HG02763 (cell line): ENCODE results near the gene GGT1.
"Not testable (repeated sequence)": the region's sequence is repeated elsewhere in the genome, so short reads cannot be mapped to it uniquely, and the experiment has no call there.

Experiments
- ATAC-seq: cut with Tn5 transposase; IDR thresholded peaks from one replicate; pipeline ENCODE4 v1.9.1; 2021; ENCODE audit warnings: mild to moderate bottlenecking, moderate library complexity; ENCODE audit not compliant: unreplicated experiment

Gene GGT1

DNA sequence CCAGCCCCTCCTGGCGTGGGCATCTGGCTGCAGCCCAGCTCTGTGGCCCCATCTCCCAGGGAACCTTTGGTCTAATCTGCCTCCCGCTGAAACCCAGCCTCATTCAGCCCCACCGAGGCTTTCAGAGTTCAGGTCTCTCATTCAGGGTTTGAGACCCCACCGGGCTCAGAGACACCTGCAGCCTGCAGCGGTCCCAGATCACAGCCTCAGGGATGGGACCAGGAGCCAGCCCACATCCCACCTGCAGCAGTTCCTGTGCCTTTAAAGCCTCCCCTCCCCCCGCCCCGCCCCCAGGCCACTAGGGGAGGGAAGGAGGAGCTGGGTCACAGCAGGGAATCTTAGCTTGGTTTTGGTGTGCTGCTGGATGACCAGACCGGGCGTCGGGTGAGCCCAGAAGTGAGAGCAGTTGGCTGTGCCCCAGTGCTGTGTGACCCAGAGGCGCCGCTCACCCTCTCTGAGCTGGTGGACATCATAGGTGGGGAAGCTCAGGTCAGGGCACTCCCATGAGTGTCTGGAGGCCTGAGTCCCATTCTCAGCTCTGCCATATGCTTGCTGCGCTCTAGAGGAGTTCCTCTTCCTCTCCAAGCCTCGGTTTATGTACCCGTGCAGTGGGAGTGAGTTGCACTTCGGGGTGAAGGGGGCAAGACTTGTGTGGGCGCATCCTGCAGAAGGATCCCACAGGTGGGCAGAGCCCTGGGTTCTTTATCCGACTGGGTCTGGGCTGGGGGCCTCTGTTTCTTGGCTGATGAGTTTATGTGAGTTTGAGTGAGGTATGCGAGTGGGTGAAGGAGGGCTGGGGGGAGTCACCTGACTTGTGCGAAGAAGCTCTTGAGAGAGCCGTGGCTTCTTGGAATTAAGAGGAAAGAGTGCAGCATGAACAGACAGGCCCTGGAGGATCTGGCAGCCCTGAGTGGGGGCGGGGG lies at the start of gene GGT1:
Gene GGT1 (plus strand): TSS at position 347 of the 923 bp plus-strand sequence. CDS start 7,889 bp downstream, outside the sequence.
- not testable (repeated sequence) for ATAC-seq

DNA sequence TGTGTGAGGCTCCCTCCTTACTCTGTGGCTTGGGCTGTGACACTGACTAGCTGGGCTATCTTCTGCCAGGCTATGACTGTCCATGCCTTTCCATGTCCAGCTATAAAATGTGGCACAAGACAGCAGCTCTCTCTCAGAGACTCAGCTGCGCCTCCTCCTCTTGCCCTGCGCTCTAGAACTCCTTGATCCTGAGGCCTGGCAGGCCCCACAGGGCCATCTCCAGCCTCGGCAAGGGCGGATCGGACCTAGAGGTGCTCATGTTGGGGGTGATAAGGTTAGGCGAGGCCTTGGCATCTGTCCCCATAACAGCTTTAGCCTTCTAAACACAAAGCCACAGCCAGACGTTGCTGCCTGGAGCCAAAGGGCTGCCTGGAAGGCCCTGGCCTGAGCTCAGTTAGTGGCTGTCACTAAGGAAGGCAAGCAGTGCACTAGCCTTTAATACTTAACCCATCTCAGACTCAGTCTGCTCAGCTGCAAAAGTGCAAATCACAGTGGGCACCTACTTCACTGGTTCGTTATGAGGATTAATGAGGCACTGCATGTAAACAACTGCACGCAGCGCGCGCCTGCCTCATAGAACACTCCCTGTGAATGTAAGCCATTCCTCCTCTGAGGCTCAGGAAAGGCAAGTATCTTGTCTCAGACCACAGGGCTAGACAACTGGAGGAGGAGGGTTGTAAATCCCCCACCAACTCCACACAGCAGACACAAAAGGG lies 49.2 kb upstream of the GGT1 start:
- no peak for ATAC-seq

DNA sequence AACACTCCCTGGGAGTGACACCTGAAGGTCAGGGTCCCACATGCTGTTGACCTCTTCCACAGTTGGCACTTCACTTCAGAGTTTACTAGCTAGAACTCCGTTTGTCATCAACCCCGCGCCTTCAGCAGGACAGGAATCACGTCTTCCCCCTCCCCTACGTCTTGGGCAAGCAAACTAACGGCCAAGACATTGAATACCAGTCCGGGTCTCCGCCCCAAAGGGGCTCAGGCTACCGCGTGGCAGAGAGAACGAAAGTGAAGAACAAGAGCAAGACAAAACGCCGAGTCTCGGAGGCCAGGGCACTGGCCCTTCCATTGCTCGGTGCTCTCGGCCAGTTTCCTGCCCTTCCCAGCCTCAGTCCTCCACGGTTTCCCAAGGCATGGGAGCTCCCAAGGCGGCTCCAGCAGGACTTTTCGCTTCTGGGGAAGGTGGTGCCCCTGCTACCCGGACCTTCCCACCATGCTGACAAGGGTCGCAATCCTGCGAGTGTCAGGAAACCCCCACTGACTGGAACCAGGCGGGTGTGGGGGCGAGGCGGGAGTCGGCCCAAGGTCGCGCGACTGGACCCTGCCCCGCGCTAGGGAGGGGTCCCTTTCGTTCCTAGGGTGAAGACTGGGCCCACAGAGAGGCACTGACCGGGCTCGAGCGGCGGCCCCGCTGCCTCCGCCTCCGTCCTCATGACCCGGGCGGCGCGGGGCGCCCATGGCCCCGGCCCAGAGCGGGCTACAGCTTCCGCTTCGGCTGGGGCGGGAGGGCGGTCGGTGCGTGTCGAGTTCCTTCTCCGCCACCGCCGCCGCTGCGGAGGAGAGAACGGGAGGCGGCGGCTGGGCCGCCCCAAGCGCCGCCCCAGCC lies 48.5 kb upstream of the GGT1 start, which contains the start of gene GUCD1:
Gene GUCD1 (minus strand): TSS at position 826 of the 852 bp plus-strand sequence. CDS start 147 bp downstream, at position 679.
- ATAC-seq, result peak; percentile 15

DNA sequence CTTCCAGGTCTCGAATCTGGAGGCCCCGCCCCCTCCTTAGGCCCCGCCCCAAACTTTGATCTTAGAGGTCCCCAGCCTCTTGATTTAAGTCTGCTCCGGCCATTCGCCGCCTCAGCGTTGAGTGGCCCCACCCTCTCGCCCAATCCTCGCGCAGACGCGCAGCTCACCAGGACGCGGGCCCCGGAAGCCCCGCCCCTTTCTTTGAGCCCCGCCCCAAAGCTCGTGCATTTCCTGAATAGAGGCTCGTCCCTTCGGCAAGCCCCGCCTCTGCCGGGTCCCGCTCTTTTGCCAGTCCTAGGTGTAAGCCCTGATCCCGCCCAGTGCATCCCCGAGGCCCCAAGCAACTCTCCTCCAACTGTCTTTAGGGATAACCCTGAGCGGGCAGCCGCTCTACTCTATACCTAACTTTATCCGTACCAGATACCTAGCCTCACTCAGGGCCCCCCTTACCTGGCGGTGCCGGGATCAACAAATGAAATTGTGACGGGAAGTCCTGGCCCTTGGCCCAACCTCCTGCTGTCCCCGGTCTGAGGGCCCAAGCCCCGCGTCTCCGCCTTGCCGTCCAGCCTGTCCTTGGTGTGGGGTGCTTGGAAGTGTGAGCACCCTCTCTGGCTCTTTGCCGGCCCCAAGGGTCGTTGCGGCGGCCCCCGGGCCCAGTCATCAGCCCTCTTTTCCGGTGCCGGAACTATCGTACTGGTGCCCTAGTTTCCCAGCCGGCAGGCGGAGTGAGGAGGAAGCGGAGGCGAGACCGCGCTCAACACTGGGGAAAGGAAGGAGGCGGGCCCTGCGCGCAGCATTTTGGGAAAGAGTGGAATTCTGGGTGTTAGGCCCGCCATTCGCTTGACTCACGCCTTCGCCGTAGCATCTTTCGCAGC lies 47.6 kb upstream of the GGT1 start, which contains the start of gene SNRPD3:
Gene SNRPD3 (plus strand): TSS at position 835 of the 875 bp plus-strand sequence. CDS start 1,676 bp downstream, outside the sequence.
- ATAC-seq, result peak; percentile 70

DNA sequence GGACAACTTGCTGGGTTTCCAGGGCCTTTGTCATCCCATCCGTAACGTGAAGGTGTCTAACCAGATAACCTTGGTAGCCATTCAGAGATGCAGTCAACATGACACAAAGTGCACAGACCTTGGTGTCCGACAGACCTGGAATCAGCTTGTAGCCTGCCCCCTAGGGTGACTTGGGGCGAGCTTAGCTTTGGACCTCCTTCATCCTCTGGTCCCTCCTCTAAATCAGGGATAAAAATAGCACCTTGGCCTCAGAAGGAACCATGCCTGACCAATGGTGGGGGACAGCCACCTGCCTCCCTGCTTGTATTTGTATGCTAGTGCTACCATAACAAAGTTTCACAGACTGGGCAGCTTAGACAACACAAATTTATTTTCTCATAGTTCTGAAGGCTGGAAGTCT lies 43.5 kb upstream of the GGT1 start:
- no peak for ATAC-seq

DNA sequence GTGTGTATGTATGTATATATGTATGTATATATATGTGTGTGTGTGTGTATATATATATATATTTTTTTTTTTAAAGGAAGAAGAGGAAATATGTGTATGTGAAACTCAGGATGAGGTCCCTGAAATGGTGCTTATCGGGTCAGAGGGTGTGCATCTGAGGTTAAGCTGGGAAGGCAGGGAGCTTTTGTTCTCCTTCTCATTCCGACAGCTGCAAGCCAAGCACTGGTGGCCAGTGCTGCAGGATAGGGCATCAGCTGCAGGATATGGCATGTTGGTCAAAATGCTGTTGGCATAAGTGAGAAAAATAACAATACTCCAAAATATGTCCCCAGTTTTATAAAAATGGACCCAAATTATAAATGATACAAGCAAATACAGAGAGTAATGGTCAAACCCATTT lies 39.7 kb upstream of the GGT1 start:
- ATAC-seq, result no peak

DNA sequence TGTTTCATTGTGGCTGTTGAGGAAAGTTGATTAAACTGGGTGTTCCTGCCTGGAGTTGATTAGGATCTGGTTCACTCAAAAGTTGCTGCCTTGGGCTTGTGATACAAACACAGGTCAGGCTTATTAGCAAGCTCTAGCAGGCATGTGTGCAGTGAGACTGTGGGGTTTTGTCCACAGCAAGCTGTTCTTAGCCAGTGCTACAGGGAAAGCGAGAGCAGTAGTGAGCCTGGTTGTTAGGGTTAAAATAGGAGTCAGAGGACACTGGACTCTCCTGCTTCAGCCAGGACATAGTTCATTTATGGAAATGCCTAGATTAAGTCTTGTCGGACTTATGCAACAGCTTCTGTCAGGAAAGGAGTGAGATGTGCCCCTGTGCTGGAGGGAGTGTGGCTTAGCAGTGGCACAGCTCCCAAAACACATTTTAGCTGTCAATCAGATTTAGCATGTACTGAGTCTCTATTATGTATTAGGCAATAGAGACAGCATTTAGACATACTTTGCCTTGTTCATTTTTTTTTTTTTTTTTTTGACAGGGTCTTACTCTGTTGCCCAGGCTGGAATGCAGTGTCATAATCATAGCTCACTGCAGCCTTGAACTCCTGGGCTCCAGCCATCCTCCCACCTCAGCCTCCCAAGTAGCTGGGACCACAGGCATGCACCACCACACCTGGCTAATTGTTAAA lies 38.5 kb upstream of the GGT1 start:
- no peak for ATAC-seq

DNA sequence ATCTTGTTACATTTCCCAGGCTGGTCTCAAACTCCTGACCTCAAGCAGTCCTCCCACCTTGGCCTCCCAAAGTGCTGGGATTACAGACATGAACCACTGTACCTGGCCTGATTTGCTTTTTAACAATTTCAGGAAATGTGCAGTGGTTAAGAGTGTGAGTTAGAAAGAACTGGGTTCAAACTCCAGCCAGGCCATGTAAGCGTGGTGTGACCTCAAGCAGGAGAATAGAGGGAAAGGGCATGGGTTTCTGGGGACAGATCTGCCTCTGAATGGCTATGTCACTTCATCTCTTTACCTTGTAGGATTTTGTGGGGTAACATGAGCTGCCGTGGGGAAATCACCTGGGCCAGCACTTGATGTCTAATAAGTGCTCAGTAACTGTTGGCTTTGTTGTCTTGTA lies 37.9 kb upstream of the GGT1 start:
- ATAC-seq, result no peak

DNA sequence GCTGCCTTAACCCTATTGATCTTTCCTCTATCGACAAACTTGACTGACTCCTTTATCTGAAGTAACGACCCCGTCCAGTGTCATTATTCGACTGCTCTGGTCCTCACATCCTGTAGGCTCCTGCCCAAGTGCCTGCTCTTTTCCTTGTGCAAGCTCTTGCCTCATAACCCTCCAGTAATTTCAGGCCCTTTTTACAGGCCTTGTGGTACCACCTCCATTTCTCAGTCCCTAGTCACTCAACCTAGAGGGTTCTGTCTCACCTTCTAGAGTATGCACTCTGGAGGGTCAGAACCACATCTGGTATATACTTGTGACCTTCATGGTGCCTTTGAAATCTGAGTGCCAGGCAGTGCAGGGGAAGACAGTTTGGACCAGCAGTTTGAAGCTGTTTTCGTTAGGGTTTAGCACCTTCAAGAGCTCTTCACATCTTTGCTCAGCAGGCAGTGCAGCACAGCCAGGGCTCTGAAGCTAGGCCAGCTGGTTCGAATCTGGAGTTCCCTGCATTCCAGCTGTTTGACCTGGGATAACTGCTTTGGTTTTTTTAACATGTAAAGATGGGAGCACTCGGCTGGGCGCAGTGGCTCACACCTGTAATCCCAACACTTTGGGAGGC lies 36.0 kb upstream of the GGT1 start:
- ATAC-seq, result no peak

DNA sequence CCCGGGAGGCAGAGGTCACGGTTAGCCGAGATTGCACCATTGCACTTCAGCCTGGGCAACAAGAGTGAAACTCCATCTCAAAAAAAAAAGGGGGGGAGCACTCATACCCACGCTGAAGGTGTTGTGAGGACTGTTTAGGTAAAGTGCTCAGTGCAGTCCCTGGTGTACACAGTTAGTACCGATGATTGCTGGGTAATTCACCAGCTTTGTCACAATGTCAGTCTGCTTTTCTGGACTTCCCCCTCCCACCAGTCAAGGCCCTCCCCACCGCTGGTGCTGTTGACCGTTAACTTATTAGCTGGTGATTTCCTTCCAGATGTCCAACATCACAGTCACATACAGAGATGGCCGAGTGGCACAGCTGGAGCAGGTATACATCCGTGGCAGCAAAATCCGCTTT lies 35.3 kb upstream of the GGT1 start:
- no peak for ATAC-seq

DNA sequence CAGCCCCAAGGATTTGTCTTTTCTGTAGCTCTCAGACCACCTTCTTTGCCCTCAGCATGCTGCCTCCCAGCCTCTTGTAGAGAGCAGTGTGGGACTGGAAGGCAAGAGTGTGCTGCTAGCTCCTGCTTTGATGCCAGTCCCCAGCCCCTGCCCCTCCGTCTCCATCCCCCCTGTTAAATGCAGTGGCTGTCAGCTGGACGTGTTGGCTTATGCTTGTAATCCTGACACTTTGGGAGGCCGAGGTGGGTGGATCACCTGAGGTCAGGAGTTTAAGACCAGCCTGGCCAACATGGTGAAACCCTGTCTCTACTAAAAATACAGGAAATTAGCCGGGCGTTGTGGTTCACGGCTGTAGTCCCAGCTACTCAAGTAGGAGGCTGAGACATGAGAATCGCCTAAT lies 31.7 kb upstream of the GGT1 start:
- no peak for ATAC-seq

DNA sequence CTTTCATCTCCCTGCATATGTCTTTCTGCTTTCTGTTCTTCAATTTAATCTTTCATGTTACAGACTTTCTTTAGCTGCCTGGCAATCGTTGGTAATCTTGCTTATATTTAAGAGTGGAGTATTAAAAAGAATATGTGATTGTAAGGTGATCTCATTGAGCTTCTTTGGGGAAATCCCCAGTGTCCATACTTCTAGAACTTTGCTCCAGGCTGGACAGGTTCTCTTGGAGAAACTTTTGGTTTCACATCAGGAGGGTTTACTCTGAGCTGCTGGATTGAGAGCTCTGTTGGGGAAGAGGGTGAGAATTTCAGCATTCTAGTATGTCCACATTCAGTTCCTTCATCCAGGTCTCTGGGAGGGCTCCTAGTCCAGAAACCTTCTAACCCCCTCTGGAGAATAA lies 26.2 kb upstream of the GGT1 start:
- no peak for ATAC-seq

DNA sequence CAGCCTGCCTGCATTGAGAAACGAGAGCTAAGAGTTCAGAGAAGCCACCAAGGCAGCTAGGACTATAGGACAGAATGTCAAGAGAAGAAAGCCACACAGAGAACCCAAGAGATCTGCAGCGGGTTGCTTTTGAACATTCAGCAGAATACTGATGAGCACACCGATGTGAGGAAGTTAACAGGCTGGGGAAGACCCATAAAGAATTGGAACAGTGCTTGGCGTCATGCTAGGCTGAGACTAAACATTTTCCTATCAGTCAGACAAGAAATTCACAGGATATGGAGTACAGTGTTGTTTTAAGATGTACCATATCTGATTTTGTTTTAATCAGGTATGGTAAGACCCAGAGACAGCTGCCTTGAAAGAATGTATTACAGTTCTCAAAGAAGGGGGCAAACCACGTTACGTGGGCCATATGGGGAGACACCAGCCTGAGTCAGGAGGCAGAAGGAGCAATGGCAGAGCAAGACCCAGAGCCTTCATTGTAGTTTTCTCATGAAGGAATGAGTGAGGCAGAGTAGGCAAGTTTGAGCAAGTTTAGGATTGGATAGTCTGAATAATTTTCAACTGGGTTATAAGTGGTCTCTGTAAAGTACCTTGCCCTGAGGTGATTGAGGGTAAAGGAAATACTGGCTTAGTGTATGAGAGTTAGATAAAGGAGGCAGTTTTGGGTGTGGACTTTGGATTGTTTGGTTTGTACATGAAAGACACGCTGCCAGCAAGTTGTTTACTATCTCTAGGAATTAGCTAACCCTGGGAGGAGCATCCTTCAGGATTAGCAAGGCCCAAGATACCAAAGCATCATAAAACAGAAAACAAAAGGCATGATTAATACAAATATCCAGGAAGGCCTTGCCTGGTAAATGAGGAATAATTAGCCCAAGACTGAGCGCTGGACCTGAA lies 24.4 kb upstream of the GGT1 start:
- no peak for ATAC-seq

DNA sequence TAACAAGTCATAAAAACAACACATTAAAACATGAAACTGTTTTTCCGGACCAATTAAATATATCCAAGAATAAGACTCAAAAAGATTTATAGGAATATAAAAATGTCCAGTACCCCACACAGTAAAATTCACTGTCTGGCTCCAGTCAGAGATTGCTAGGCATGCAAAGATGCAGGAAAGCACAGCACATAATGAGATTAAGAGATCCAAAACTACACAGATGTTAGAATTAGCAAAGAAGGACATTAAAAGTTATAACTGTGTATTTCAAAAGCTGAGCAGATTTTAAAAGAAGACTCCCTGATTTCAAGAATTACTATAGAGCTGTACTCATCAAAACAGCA lies 23.8 kb upstream of the GGT1 start:
- no peak for ATAC-seq

DNA sequence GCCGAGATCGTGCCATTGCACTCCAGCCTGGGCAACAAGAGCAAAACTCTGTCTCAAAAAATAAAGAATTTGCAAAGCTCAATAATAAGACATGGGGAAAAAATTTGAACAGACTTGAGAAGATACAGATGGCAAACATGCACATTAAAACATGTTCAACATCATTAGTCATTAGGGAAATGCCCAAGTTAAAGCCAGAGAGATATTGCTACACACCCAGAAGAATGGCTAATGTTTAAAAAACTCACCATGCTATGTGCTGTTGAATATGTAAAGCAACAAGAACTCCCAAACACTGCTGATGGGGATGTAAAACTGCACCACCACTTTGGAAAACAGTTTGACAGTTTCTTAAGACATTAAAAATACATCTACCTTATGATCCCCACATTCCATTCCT lies 22.7 kb upstream of the GGT1 start:
- no peak for ATAC-seq

DNA sequence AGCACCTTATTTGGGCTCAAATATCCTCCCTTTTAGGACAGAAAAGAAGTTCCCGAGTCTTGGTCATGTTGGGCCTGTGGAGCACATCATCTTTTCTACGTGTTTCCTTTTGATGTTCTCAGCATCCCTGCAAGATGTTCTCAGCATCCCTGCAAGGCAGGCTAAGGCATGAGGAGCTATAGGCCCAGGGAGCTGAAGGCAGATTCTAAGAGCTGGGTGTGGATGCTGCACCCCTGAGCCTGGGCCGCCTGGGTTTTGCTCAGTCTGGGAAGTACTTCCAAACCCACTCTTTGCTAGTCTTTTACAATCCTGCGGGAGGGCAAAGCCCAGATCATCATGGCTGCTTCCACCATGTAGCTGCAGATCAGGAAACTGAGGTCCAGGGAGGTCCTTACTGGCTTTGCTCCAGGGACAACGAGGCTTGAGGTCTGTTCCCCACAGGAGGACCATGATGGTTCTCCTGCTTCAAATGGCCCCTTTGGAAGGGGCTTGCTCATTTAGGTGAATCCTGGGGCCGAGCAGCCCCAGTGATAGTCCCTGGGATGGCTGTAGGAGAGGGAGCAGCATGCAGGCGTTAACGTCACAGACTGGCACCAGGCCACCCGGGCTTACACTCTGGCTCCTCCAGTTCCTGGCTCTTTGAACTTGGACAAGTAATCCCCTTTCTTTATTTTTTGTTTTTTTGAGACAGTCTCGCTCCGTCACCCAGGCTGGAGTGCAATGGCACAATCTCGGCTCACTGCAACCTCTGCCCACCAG lies 20.8 kb upstream of the GGT1 start:
- ATAC-seq, result no peak
